Colonic mucosa (tissue), 4 donors: ENCODE data around the gene ZNF415. TPM values are rescaled to one million over a fixed set of nuclear protein-coding genes. Genes with fewer than 3 reads are reported as not detected.

Source experiments
- DNase-seq: peaks from one replicate; pipeline ENCODE4 v3.0.0-alpha.2; 2020
- H3K27ac ChIP-seq: fragments of 200-600 bp; one replicate; pipeline ENCODE4 v1.8.0; 2021
- H3K27me3 ChIP-seq: fragments of 200-600 bp; one replicate; pipeline ENCODE4 v1.8.0; 2021
- H3K36me3 ChIP-seq: fragments of 200-600 bp; one replicate; pipeline ENCODE4 v1.8.0; 2021
- H3K4me1 ChIP-seq: fragments of 200-600 bp; one replicate; pipeline ENCODE4 v1.8.0; 2021; ENCODE audit warnings: mild to moderate bottlenecking
- H3K4me3 ChIP-seq: fragments of 200-600 bp; one replicate; pipeline ENCODE4 v1.8.0; 2021
- H3K9ac ChIP-seq, 2 donors: one replicate each; pipeline ENCODE4 v1.7.0; 2013; ENCODE audit warnings: control low read depth in 2 of 2, low read depth in 2 of 2, low read length in 2 of 2
- H3K9me3 ChIP-seq: fragments of 200-600 bp; one replicate; pipeline ENCODE4 v1.8.0; 2021
- intact Hi-C: fragments of 100-400 bp; cut with DNase I; formaldehyde crosslinking; loops from one replicate; pipeline ENCODE4 v1.14.1; 2022
- total RNA-seq, 2 donors: library from RNA; stranded (reverse); fragmentation: NEBNext Ultra II Directional in 1 of 2; extraction: Animal tissue kit (Norgen Biotek cat#: 25700) in 1 of 2; gene quantifications; one replicate each; pipeline ENCODE4 v1.2.1, GENCODE V29; 2021
- TF ChIP-seq, protein P1 (sequence below): fragments of 200-600 bp; IDR thresholded peaks from one replicate; pipeline ENCODE4 v1.8.0; 2022; ENCODE audit warnings: antibody characterized with exemption, mild to moderate bottlenecking
- donor health status: healthy.
- donor health status: DM: no; HTN: no; CAD: no.
- donor health status: DM: no; HTN: no; CAD: no.

The ZNF415 gene
- total RNA-seq, 2 donors from 2014 or later: 2.0 to 4.9 TPM

DNA sequence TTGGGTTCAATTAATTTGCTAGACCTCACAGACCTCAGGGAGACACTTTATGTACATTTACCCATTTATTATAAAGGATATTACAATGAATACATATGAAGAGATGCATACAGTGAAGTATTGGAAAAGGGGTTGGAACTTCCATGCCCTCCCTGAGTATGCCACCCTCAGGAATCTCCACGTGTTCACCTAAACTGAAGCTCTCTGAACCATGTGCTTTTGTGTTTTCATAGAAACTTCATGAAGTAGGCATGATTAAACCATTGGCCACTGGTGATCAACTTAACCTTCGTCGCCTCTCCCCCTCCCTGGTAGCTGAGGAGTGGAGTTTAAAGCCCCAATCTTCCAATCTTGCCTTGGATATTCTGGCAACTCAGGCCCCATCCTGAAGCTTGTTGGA, 49.8 kb downstream of the ZNF415 start:
- TF ChIP-seq, protein P1, sequence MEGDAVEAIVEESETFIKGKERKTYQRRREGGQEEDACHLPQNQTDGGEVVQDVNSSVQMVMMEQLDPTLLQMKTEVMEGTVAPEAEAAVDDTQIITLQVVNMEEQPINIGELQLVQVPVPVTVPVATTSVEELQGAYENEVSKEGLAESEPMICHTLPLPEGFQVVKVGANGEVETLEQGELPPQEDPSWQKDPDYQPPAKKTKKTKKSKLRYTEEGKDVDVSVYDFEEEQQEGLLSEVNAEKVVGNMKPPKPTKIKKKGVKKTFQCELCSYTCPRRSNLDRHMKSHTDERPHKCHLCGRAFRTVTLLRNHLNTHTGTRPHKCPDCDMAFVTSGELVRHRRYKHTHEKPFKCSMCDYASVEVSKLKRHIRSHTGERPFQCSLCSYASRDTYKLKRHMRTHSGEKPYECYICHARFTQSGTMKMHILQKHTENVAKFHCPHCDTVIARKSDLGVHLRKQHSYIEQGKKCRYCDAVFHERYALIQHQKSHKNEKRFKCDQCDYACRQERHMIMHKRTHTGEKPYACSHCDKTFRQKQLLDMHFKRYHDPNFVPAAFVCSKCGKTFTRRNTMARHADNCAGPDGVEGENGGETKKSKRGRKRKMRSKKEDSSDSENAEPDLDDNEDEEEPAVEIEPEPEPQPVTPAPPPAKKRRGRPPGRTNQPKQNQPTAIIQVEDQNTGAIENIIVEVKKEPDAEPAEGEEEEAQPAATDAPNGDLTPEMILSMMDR: no peak
- DNase-seq: no peak
- no peak overlapping the region for H3K27ac ChIP-seq
- no peaks in the 10 kb centered on the region for H3K4me1 ChIP-seq
- H3K36me3 ChIP-seq: peaks cover 2% of the 10 kb centered on the region
- H3K9me3 ChIP-seq: no peaks in the 10 kb centered on the region
- no peak overlapping the region for H3K9ac ChIP-seq
- H3K27me3 ChIP-seq: no peaks in the 10 kb centered on the region
- no peak overlapping the region for H3K4me3 ChIP-seq
- intact Hi-C loops: no loop called here

DNA sequence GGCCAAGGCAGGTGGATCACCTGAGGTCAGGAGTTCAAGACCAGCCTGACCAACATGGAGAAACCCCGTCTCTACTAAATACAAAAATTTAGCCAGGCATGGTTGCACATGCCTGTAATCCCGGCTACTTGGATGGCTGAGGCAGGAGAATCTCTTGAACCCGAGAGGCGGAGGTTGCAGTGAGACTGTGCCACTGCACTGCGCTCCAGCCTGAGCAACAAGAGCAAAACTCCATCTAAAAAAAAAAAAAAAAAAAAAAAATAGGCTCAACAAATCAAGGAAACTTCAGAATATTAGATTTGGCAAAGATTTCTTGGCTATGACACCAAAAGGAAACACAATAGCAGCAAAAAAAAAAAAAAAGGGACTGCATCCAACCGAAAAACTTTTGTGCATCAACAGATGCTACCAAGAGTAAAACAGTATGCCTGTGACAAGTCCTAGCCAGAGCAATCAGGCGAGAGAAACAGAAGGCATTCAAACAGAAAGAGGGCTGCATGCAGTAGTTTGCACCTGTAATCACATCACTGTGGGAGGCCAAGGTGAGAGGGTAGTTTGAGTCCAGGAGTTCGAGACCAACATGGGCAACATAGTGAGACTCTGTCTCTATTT, 53.3 kb downstream of the ZNF415 start:
- H3K4me3 ChIP-seq: no peak overlapping the region
- H3K9ac ChIP-seq: no peak overlapping the region
- H3K27me3 ChIP-seq: no peaks in the 10 kb centered on the region
- peaks cover 8% of the 10 kb centered on the region for H3K36me3 ChIP-seq
- DNase-seq: no peak
- no peak overlapping the region for H3K27ac ChIP-seq
- no peaks in the 10 kb centered on the region for H3K4me1 ChIP-seq
- TF ChIP-seq, protein P1: no peak
- intact Hi-C loops: no loop called here
- no peaks in the 10 kb centered on the region for H3K9me3 ChIP-seq

DNA sequence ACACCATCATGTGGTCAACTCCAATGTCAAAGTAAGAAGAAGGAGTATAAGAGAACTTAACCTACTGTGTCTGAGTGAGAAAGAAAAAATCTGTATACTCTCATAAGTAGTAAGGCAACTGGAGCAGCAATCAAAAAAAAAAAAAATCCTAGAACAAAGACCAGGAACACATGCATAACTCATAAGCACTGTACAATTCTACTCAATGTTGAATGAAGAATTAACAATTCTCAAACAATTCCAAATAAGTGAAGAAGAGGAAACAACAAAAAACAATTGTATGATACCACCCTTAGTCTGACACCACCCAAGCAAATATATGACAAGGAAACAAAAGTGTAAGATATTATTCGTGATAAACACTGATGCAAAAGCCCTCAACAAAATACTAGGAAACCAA, 54.0 kb downstream of the ZNF415 start:
- Histone ChIP-seq H3K36me3 (peaks cover 14% of the 10 kb centered on the region), H3K4me1 (no peaks in the 10 kb centered on the region), H3K27me3 (no peaks in the 10 kb centered on the region), H3K27ac (no peak overlapping the region), H3K4me3 (no peak overlapping the region), H3K9me3 (no peaks in the 10 kb centered on the region), H3K9ac (no peak overlapping the region)
- TF ChIP-seq, protein P1: no peak
- no peak for DNase-seq
- intact Hi-C loops: no loop called here

DNA sequence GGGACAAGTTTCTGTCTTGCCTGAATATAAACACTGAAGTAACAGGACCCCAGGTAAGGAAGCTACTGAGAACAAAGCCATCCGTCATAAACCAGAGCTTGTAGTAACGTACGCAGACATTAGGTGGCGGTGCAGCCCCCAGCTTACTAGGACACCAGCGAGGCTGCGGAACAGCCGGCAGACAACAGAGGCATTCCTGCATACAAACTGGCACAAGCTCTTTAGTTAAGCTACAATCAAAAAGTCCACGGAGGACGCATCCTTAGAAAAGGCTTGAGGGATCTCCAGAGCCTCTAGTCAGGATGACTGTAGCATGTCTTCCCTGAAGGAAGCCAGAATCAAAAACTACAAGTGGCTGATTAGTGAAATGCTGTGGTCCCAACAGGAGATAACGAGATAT, 55.7 kb downstream of the ZNF415 start:
- no peak for DNase-seq
- no peaks in the 10 kb centered on the region for H3K27me3 ChIP-seq
- peaks cover 27% of the 10 kb centered on the region for H3K36me3 ChIP-seq
- no peaks in the 10 kb centered on the region for H3K4me1 ChIP-seq
- intact Hi-C loops: no loop called here
- H3K9ac ChIP-seq: no peak overlapping the region
- no peaks in the 10 kb centered on the region for H3K9me3 ChIP-seq
- TF ChIP-seq, protein P1: no peak
- no peak overlapping the region for H3K4me3 ChIP-seq
- H3K27ac ChIP-seq: no peak overlapping the region

DNA sequence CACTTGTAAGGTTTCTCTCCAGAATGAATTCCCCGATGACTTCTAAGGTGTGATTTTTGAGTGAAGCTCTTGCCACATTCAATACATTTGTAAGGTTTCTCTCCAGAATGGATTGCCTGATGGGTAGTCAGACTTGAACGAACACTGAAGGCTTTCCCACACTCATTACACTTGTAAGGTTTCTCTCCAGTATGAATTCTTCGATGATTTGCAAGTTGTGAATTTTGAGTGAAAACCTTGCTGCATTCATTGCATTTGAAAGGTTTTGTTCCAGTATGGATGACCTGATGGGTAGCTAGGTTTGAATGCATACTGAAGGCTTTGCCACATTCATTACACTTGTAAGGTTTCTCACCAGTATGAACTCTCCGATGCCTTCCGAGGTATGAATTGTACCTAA, 63.9 kb downstream of the ZNF415 start:
- intact Hi-C loops: no loop called here
- no peak overlapping the region for H3K4me3 ChIP-seq
- peaks cover 20% of the 10 kb centered on the region for H3K9me3 ChIP-seq
- peaks cover 24% of the 10 kb centered on the region for H3K36me3 ChIP-seq
- no peak for DNase-seq
- TF ChIP-seq, protein P1: no peak
- no peak overlapping the region for H3K9ac ChIP-seq
- no peak overlapping the region for H3K27ac ChIP-seq
- H3K4me1 ChIP-seq: no peaks in the 10 kb centered on the region
- no peaks in the 10 kb centered on the region for H3K27me3 ChIP-seq
